WI38 (cell line): Measurements from ENCODE around the gene GALNTL6.

Source experiments
- H3K4me3 ChIP-seq: 2 replicates; pipeline ENCODE4 v1.5.1; 2011; ENCODE audit warnings: low read depth, mild to moderate bottlenecking, control low read depth, low read length
- CTCF ChIP-seq: IDR thresholded peaks from 2 replicates; pipeline ENCODE4 v1.5.1; 2012; ENCODE audit warnings: low read depth, mild to moderate bottlenecking, control low read depth, low read length

Gene GALNTL6

DNA sequence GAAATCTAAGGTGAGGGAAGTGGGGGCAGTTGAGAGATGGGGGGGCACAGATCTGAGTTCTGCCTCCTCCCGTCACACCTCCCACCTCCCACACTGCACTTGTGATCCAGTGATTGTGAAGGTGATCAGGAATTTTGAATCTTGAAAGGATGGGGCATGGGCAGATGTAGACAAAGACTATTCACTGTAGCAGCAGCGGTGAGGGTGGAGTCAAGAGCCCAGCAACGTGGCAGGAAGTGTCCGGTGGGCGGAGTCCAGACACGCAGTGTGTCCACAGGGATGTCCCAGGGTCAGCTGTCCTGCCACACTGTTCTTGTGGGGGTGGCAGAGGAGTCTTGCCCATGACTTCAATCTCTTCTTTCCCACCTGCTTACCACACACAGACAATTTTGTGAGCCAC lies 1024.9 kb downstream of the GALNTL6 start:
- TF ChIP-seq CTCF = no peak
- H3K4me3 ChIP-seq = no peak overlapping the region

DNA sequence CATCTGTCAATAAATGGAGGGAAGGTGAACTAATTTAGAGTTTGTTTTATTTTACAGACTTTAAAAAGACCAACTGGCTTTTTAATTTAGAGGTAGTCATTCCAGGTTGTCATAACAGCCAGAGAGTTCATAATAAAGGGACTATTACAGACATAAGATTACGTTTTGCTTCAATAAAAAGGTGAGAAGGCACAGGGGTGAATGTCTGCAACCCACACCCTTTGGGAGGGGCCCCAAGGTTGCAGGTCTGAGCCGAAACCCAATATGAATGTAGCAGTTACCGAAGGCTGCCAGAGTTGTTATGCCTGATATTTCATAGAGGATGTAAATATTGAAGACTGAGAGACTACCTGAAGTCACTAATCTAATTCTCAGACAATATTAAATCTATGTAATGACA lies 1025.7 kb downstream of the GALNTL6 start:
- H3K4me3 ChIP-seq = no peak overlapping the region
- TF ChIP-seq CTCF = no peak

- no peak for TF ChIP-seq CTCF
- no peak overlapping the region for H3K4me3 ChIP-seq
These were observed 1029.6 kb downstream of the GALNTL6 start for GRCh38 chr4:172842779-172843178.

- H3K4me3 ChIP-seq = no peak overlapping the region
- no peak for TF ChIP-seq CTCF
These were observed 1030.0 kb downstream of the GALNTL6 start for GRCh38 chr4:172843192-172843591.

GRCh38 chr4:172844556-172844955 lies 1031.4 kb downstream of the GALNTL6 start:
- no peak overlapping the region for H3K4me3 ChIP-seq
- no peak for TF ChIP-seq CTCF

DNA sequence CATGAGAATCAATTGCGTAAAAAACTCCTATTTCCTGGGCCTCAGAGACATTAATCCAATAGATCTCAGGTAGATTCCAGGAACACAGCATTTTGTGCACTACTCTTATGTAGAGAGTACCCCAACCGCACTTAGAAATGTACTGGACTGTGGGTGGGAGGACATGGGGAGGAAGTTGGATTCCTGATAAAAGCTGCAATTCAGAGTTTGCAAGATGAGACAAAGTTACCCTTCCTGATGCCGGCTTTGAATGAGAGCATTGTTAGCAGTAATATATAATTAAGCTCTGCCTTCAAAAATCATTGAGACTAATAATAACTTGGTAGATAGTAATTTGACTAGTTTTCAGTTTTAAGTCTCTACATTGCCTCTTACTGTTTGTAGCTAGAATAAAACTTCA lies 1032.1 kb downstream of the GALNTL6 start:
- no peak overlapping the region for H3K4me3 ChIP-seq
- TF ChIP-seq CTCF = no peak

- no peak for TF ChIP-seq CTCF
These were observed 1037.6 kb downstream of the GALNTL6 start for GRCh38 chr4:172850838-172851237.

GRCh38 chr4:172851534-172851933 lies 1038.3 kb downstream of the GALNTL6 start:
- H3K4me3 ChIP-seq = no peak overlapping the region
- no peak for TF ChIP-seq CTCF

More at GRCh38 chr4:172850838-172851237, 1037.6 kb downstream of the GALNTL6 start:
- no peak overlapping the region for H3K4me3 ChIP-seq
